ENCODE data around the gene MACROD1.

- TF ChIP-seq REST (IDR thresholded peaks at IDR 0.05; ENCODE audit: low read depth, low read length) = no peak
- no peak for TF ChIP-seq NFXL1 (IDR thresholded peaks at IDR 0.05; ENCODE audit: borderline replicate concordance)
- TF ChIP-seq EZH2 (IDR thresholded peaks at IDR 0.05; ENCODE audit: borderline replicate concordance, control insufficient read depth, low read depth, low read length) = no peak
- no peak for TF ChIP-seq YY1 (IDR thresholded peaks at IDR 0.05; ENCODE audit: low read depth, low read length)
- TF ChIP-seq POLR2A (IDR thresholded peaks at IDR 0.05; ENCODE audit: low read depth, low read length) = no peak
- TF ChIP-seq CBX3 (IDR thresholded peaks at IDR 0.05; ENCODE audit: borderline replicate concordance, low read depth) = no peak
- TF ChIP-seq POLR2AphosphoS5 (IDR thresholded peaks at IDR 0.05; ENCODE audit: low read length) = no peak
- no peak for TF ChIP-seq NRF1 (conservative IDR thresholded peaks at IDR 0.05; ENCODE audit: low read depth, low read length)
- no peak for TF ChIP-seq CBFB (IDR thresholded peaks at IDR 0.05; ENCODE audit: low read depth)
- TF ChIP-seq RFX5 (IDR thresholded peaks at IDR 0.05; ENCODE audit: low read depth, low read length) = no peak
Measured at GRCh38 chr11:63985812-63986155, 180.1 kb downstream of the MACROD1 start.

Measured in GM12878 (cell line).